A549 (cell line): ENCODE measurements around the gene GPR150. TPM values are rescaled to one million over a fixed set of nuclear protein-coding genes. Genes with fewer than 3 reads are reported as not detected.

ENCODE experiments used
- ATAC-seq, 2 experiments: fragments of 200-7000 bp in 1 of 2; fragments of >200 bp in 1 of 2; cut with Nextera tagmentation in 1 of 2; cut with Tn5 transposase in 1 of 2; 3 replicates each; pipeline versions ENCODE4 v1.8.0 to v1.9.1; 2018 to 2020; ENCODE audit warnings: mild to moderate bottlenecking in 1 of 2, moderate library complexity in 1 of 2
- CTCF ChIA-PET: fragments of 300-600 bp; sonication (Branson Sonifier 250); formaldehyde crosslinking; extraction: SDS; loops from one replicate; lab custom pipeline; 2021; ENCODE audit warnings: antibody characterized with exemption, inconsistent platforms; lab: Yijun Ruan, JAX
- POLR2A ChIA-PET: fragments of 350-600 bp; formaldehyde crosslinking; extraction: SDS; loops from one replicate; lab custom pipeline; 2021; ENCODE audit warnings: antibody characterized with exemption, inconsistent platforms; lab: Yijun Ruan, JAX
- DNase-seq, 2 experiments: peaks; one replicate each; pipeline versions ENCODE4 v3.0.0 to v3.0.0-alpha.2; 2011 to 2016; ENCODE audit warnings: low read depth in 1 of 2, low spot score in 1 of 2
- FAIRE-seq: peaks from 2 replicates; lab custom pipeline; 2011; peaks lifted over from hg19 to GRCh38; lab: Jason Lieb, UNC
- H3K27ac ChIP-seq, 2 experiments: fragments of >200 bp; sonication (Bioruptor Twin); formaldehyde crosslinking; 3 replicates each; pipeline ENCODE4 v1.5.1; 2016 to 2017
- H3K4me1 ChIP-seq: fragments of >200 bp; sonication (Bioruptor Twin); formaldehyde crosslinking; 3 replicates; pipeline ENCODE4 v1.6.1; 2016
- H3K4me2 ChIP-seq: fragments of >200 bp; sonication (Bioruptor Twin); formaldehyde crosslinking; 3 replicates; pipeline ENCODE4 v1.6.1; 2016
- H3K4me3 ChIP-seq: fragments of >200 bp; sonication (Bioruptor Twin); formaldehyde crosslinking; 3 replicates; pipeline ENCODE4 v1.5.1; 2016
- H3K9me3 ChIP-seq: fragments of >200 bp; sonication (Bioruptor Twin); formaldehyde crosslinking; 3 replicates; pipeline ENCODE4 v1.6.1; 2016
- CBX2 ChIP-seq: fragments of 200-600 bp; sonication (generic); IDR thresholded peaks from 2 replicates; pipeline ENCODE4 v1.6.1; 2016; ENCODE audit warnings: low read depth, mild to moderate bottlenecking, borderline replicate concordance
- CBX8 ChIP-seq: fragments of 200-600 bp; sonication (generic); IDR thresholded peaks from 2 replicates; pipeline ENCODE4 v1.6.1; 2016
- CEBPB ChIP-seq, 2 experiments: fragments of >200 bp in 1 of 2; sonication (Bioruptor Twin) in 1 of 2; formaldehyde crosslinking in 1 of 2; IDR thresholded peaks; 2 replicates each; pipeline ENCODE4 v1.6.1; 2012 to 2016
- CHD4 ChIP-seq: fragments of 200-600 bp; sonication (generic); IDR thresholded peaks from 2 replicates; pipeline ENCODE4 v1.6.1; 2016; ENCODE audit warnings: antibody characterized with exemption, mild to moderate bottlenecking, borderline replicate concordance
- E2F6 ChIP-seq: IDR thresholded peaks from 2 replicates; pipeline ENCODE4 v1.6.1; 2012; ENCODE audit warnings: low read depth, borderline replicate concordance
- FOXS1 ChIP-seq: fragments of 250-450 bp; sonication (Bioruptor Pico); IDR thresholded peaks from 2 replicates; pipeline ENCODE4 v1.5.0; 2020; ENCODE audit warnings: mild to moderate bottlenecking, moderate library complexity
- HDAC2 ChIP-seq: fragments of 200-600 bp; sonication (generic); IDR thresholded peaks from 2 replicates; pipeline ENCODE4 v1.6.1; 2016
- HOXB13 ChIP-seq: fragments of 250-450 bp; sonication (Bioruptor Pico); IDR thresholded peaks from 2 replicates; pipeline ENCODE4 v1.5.0; 2020; ENCODE audit warnings: low read depth, mild to moderate bottlenecking, moderate library complexity
- HOXB5 ChIP-seq: fragments of 250-450 bp; sonication (Bioruptor Pico); IDR thresholded peaks from 2 replicates; pipeline ENCODE4 v1.5.0; 2020; ENCODE audit warnings: mild to moderate bottlenecking, moderate library complexity
- JUNB ChIP-seq: fragments of >200 bp; sonication (Bioruptor Twin); formaldehyde crosslinking; IDR thresholded peaks from 2 replicates; pipeline ENCODE4 v1.6.1; 2016
- KDM1A ChIP-seq: fragments of 200-600 bp; sonication (generic); IDR thresholded peaks from 2 replicates; pipeline ENCODE4 v1.6.1; 2016; ENCODE audit warnings: low read depth, mild to moderate bottlenecking
- MAX ChIP-seq: IDR thresholded peaks from 2 replicates; pipeline ENCODE4 v1.6.1; 2012
- MYC ChIP-seq: IDR thresholded peaks from 2 replicates; pipeline ENCODE4 v1.6.1; 2012; ENCODE audit warnings: mild to moderate bottlenecking, inconsistent platforms, low read length, improper control_type of control experiment, borderline replicate concordance
- NFE2L2 ChIP-seq: fragments of 150-350 bp; conservative IDR thresholded peaks from 2 replicates; pipeline ENCODE4 v1.6.1; 2014; ENCODE audit warnings: low read length
- POLR2A ChIP-seq: IDR thresholded peaks from 2 replicates; pipeline ENCODE4 v1.6.1; 2012; ENCODE audit warnings: mild to moderate bottlenecking, low read length
- POLR2AphosphoS2 ChIP-seq: conservative IDR thresholded peaks from 2 replicates; pipeline ENCODE4 v1.6.1; 2012; ENCODE audit warnings: low read length, improper control_type of control experiment, inconsistent platforms
- RARB ChIP-seq: fragments of 250-450 bp; sonication (Bioruptor Pico); IDR thresholded peaks from 2 replicates; pipeline ENCODE4 v1.8.0; 2021; ENCODE audit warnings: mild to moderate bottlenecking, moderate library complexity
- RCOR1 ChIP-seq: fragments of 150-350 bp; IDR thresholded peaks from 2 replicates; pipeline ENCODE4 v1.6.1; 2014; ENCODE audit warnings: antibody characterized with exemption, low read length, low read depth
- REST ChIP-seq: fragments of 200-600 bp; sonication (generic); IDR thresholded peaks from 2 replicates; pipeline ENCODE4 v1.6.1; 2016; ENCODE audit warnings: antibody characterized with exemption, mild to moderate bottlenecking, moderate library complexity
- SMC3 ChIP-seq: fragments of >200 bp; sonication (Bioruptor Twin); formaldehyde crosslinking; IDR thresholded peaks from 3 replicates; pipeline ENCODE4 v1.6.1; 2018; ENCODE audit warnings: inconsistent platforms
- SREBF2 ChIP-seq: fragments of 450-650 bp; IDR thresholded peaks from 2 replicates; pipeline ENCODE4 v1.6.1; 2014; ENCODE audit warnings: mild to moderate bottlenecking, moderate library complexity
- WGBS: methylation state at CpG from one replicate; pipeline ENCODE4 v1.1.6; 2017; ENCODE audit errors: missing lambda C conversion rate; 5-methylcytosine and 5-hydroxymethylcytosine counted together
- polyA plus RNA-seq, 4 experiments: library from polyadenylated mRNA; depleted of rRNA in 3 of 4; stranded (reverse); fragments of >200 nt; fragmentation: RNase III in 1 of 4; extraction: RNeasy Plus Mini Kit Qiagen cat#74134 plus additional on column Dnase treatment in 1 of 4; gene quantifications; 2 replicates in 3 of 4; 3 replicates in 1 of 4; pipeline ENCODE4 v1.2.3, GENCODE V29; 2011 to 2017
- TF ChIP-seq, protein P1 (sequence below): fragments of 150-350 bp; IDR thresholded peaks from 2 replicates; pipeline ENCODE4 v1.6.1; 2014; ENCODE audit warnings: low read depth, mild to moderate bottlenecking, low read length
- TF ChIP-seq, protein P2 (sequence below): fragments of >200 bp; sonication (Bioruptor Twin); formaldehyde crosslinking; IDR thresholded peaks from 2 replicates; pipeline ENCODE4 v1.6.1; 2016
- TF ChIP-seq, protein P3 (sequence below): fragments of 250-450 bp; sonication (Bioruptor Pico); IDR thresholded peaks from 2 replicates; pipeline ENCODE4 v1.5.0; 2021; ENCODE audit warnings: mild to moderate bottlenecking, moderate library complexity, borderline replicate concordance

The GPR150 gene
- polyA plus RNA-seq, 2 of the 4 experiments (the other 2 are of a cell fraction) = 0.13 TPM; not detected in 1

DNA sequence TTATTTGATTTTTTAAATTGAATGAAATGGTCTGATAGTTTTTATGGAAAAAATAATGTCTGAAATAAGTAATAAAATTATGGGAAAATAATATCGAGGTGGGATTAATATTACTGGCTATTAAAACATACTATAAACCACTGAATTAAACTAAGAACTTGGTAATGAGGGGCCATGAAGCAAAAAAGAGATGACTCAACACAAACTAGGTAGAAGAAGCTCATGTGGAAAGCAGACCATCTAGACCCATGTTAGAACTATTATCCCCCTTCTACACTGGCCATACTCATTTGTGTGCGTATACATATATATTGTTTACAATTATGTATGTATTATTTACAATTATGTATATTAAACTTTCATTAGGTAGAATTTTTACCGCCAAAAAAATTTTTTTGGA is 8.5 kb upstream of the GPR150 start:
- POLR2A ChIA-PET = interaction anchor here (0.6 kb wide), 1 partner anchor 70 kb away, joined by 3 read pairs; no protein-coding TSS in a partner anchor
- H3K4me3 ChIP-seq = no peak overlapping the region
- no peak overlapping the region for H3K4me2 ChIP-seq
- H3K9me3 ChIP-seq = peaks cover 6% of the 10 kb centered on the region; the same call in 2 of the 3 replicates
- CTCF ChIA-PET = interaction anchor here (2.1 kb wide), 1 partner anchor 33 kb away, joined by 5 read pairs; no protein-coding TSS in a partner anchor
- ATAC-seq (no peak), FAIRE-seq (no peak), DNase-seq (no peak)
- TF ChIP-seq HOXB5 = no peak
- no peak for TF ChIP-seq RARB (CRISPR knock-in tag)
- TF ChIP-seq, protein P1, sequence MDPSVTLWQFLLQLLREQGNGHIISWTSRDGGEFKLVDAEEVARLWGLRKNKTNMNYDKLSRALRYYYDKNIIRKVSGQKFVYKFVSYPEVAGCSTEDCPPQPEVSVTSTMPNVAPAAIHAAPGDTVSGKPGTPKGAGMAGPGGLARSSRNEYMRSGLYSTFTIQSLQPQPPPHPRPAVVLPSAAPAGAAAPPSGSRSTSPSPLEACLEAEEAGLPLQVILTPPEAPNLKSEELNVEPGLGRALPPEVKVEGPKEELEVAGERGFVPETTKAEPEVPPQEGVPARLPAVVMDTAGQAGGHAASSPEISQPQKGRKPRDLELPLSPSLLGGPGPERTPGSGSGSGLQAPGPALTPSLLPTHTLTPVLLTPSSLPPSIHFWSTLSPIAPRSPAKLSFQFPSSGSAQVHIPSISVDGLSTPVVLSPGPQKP = no peak
- no peak for TF ChIP-seq CEBPB (IDR thresholded peaks at IDR 0.05)
- no peak for TF ChIP-seq NFE2L2
- no peak for TF ChIP-seq REST
- TF ChIP-seq CBX8 = no peak
- TF ChIP-seq MYC = no peak
- no peak for TF ChIP-seq CHD4
- TF ChIP-seq MAX = no peak
- TF ChIP-seq SMC3 = no peak
- no peak for TF ChIP-seq CBX2
- no peak for TF ChIP-seq JUNB
- no peak for TF ChIP-seq HDAC2
- TF ChIP-seq RCOR1 = no peak
- TF ChIP-seq FOXS1 (CRISPR knock-in tag) = no peak
- TF ChIP-seq E2F6 = no peak
- H3K4me1 ChIP-seq = no peaks in the 10 kb centered on the region
- H3K27ac ChIP-seq = no peak overlapping the region
- WGBS = 54% methylated on average over 3 of the region's 3 CpGs

GRCh38 chr5:95613514-95613913 is 6.4 kb upstream of the GPR150 start:
- TF ChIP-seq, protein P2, sequence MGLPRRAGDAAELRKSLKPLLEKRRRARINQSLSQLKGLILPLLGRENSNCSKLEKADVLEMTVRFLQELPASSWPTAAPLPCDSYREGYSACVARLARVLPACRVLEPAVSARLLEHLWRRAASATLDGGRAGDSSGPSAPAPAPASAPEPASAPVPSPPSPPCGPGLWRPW = no peak
- no peak for TF ChIP-seq KDM1A
- no peak for TF ChIP-seq SREBF2
- no peak for TF ChIP-seq NFE2L2
- TF ChIP-seq, protein P3, sequence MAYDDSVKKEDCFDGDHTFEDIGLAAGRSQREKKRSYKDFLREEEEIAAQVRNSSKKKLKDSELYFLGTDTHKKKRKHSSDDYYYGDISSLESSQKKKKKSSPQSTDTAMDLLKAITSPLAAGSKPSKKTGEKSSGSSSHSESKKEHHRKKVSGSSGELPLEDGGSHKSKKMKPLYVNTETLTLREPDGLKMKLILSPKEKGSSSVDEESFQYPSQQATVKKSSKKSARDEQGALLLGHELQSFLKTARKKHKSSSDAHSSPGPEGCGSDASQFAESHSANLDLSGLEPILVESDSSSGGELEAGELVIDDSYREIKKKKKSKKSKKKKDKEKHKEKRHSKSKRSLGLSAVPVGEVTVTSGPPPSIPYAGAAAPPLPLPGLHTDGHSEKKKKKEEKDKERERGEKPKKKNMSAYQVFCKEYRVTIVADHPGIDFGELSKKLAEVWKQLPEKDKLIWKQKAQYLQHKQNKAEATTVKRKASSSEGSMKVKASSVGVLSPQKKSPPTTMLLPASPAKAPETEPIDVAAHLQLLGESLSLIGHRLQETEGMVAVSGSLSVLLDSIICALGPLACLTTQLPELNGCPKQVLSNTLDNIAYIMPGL (CRISPR knock-in tag) = no peak
- TF ChIP-seq POLR2A = no peak
- no peak for TF ChIP-seq POLR2AphosphoS2
- no peak for TF ChIP-seq HOXB13
- Histone ChIP-seq H3K9me3 (peaks cover 6% of the 10 kb centered on the region; the same call in 2 of the 3 replicates), H3K27ac (no peak overlapping the region), H3K4me1 (no peaks in the 10 kb centered on the region), H3K4me2 (no peak overlapping the region), H3K4me3 (no peak overlapping the region)
- DNase-seq (no peak), ATAC-seq (no peak), FAIRE-seq (no peak)
- CTCF ChIA-PET = interaction anchor here (2.1 kb wide), 1 partner anchor 31 kb away, joined by 5 read pairs; no protein-coding TSS in a partner anchor
- POLR2A ChIA-PET = no interaction called here
- 92% methylated on average over 1 of the region's 1 CpG for WGBS
